Activated CD4-positive, alpha-beta T cell treated with anti-CD3 and anti-CD28 coated beads, Interleukin-2, amount 10 ng/mL, durations not matched to agents 7 days and 5 days (primary cell): ENCODE measurements around the gene ZNF516. TPM values are rescaled to one million over a fixed set of nuclear protein-coding genes. Genes with fewer than 3 reads are reported as not detected.
"Not testable (repeated sequence)": the region's sequence is repeated elsewhere in the genome, so short reads cannot be mapped to it uniquely, and the experiment has no call there.

Experiments used
- CTCF ChIA-PET: fragments of 350-600 bp; sonication (Branson Sonifier 250); formaldehyde crosslinking; loops from one replicate; lab custom pipeline; 2021; ENCODE audit warnings: antibody characterized with exemption; lab: Charles Lee
- POLR2A ChIA-PET: fragments of 350-600 bp; sonication (Branson Sonifier 250); formaldehyde crosslinking; loops from one replicate; lab custom pipeline; 2021; ENCODE audit warnings: antibody characterized with exemption; lab: Charles Lee
- DNase-seq: peaks from one replicate; pipeline ENCODE4 v3.0.0-alpha.2; 2020
- H3K27ac Mint-ChIP-seq: one replicate; pipeline ENCODE4 v1.8.0; 2021; ENCODE audit warnings: mild to moderate bottlenecking, moderate library complexity, mixed read lengths
- H3K27me3 Mint-ChIP-seq: one replicate; pipeline ENCODE4 v1.8.0; 2021; ENCODE audit warnings: mixed read lengths
- H3K36me3 Mint-ChIP-seq: one replicate; pipeline ENCODE4 v1.8.0; 2021; ENCODE audit warnings: low read depth, mixed read lengths
- H3K4me1 Mint-ChIP-seq: one replicate; pipeline ENCODE4 v1.8.0; 2021; ENCODE audit warnings: mixed read lengths
- H3K4me3 Mint-ChIP-seq: one replicate; pipeline ENCODE4 v1.8.0; 2021; ENCODE audit warnings: mild to moderate bottlenecking, moderate library complexity, mixed read lengths
- H3K9me3 Mint-ChIP-seq: one replicate; pipeline ENCODE4 v1.8.0; 2021; ENCODE audit warnings: mixed read lengths
- total RNA-seq, 2 experiments: library from RNA; stranded (reverse); gene quantifications; one replicate each; pipeline ENCODE4 v1.2.3, GENCODE V29; 2021

Gene ZNF516
- total RNA-seq, 2 experiments from 2014 or later = 3.9 to 4.1 TPM

DNA sequence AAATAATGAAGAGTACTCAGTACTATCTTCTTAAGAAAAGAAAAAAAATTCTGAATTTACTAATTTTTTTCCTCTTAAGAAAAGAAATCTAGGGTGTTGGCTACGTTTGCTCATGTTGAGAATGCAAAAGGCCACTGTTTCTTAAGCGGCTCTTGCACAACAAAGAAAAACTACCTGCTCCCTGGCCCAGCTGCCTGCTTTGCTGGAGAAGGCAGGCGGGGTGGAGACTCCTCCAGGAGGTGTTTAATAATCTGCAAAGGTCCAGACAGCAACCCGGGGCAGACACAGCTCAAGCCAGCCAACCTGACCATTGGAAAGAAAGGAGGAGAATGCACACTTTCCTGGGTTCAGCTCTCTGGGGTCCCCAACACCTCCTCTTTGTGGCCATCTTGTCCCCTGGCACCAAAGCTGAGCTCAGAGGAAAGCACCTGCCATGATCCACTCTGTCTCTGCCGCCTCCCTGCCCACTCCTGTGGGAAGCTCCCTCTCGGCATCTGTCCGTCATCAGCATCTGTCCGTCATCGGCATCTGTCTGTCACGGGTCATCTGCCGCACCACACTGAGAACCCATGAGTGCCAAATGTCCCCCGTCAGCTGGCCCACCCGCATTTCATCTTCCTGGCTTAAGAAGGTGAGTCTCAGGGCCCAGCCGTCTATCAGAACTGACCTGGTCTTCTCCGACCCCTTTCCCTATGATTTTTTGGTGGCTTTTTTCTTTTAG, 11.9 kb downstream of the ZNF516 start:
- no peaks in the 10 kb centered on the region for H3K9me3 Mint-ChIP-seq
- CTCF ChIA-PET = interaction anchor here (0.6 kb wide), 1 partner anchor 38 kb away, joined by 3 read pairs; no protein-coding TSS in a partner anchor
- no peak overlapping the region for H3K4me3 Mint-ChIP-seq
- POLR2A ChIA-PET = no interaction called here
- H3K4me1 Mint-ChIP-seq = no peaks in the 10 kb centered on the region
- no peaks in the 10 kb centered on the region for H3K36me3 Mint-ChIP-seq
- no peak for DNase-seq
- peaks cover 12% of the 10 kb centered on the region for H3K27me3 Mint-ChIP-seq
- no peak overlapping the region for H3K27ac Mint-ChIP-seq

DNA sequence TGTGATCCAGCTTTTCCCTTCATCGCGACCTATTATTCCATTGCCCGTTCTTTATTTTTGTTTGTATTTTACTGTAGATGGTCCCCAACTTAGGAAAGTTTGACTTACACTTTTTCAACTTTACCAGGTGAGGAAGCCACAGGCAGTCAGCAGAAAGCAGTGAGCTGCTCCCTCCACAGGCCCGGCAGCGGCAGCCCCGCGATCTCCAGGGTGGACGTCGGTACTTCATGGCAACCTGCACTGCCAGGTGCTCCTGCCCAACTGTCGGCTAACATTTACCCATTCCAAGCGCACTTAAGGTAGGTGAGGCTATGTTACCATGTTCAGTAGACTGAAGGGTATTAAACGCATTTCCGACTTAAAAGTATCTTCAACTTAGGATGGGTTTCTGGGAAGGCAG, 12.8 kb downstream of the ZNF516 start:
- peaks cover 10% of the 10 kb centered on the region for H3K27me3 Mint-ChIP-seq
- CTCF ChIA-PET = interaction anchor here (1.8 kb wide), 1 partner anchor 25 kb away, joined by 6 read pairs; no protein-coding TSS in a partner anchor
- no peak overlapping the region for H3K4me3 Mint-ChIP-seq
- peaks cover 5% of the 10 kb centered on the region for H3K4me1 Mint-ChIP-seq
- DNase-seq = no peak
- POLR2A ChIA-PET = no interaction called here
- H3K27ac Mint-ChIP-seq = no peak overlapping the region
- no peaks in the 10 kb centered on the region for H3K9me3 Mint-ChIP-seq
- H3K36me3 Mint-ChIP-seq = no peaks in the 10 kb centered on the region

DNA sequence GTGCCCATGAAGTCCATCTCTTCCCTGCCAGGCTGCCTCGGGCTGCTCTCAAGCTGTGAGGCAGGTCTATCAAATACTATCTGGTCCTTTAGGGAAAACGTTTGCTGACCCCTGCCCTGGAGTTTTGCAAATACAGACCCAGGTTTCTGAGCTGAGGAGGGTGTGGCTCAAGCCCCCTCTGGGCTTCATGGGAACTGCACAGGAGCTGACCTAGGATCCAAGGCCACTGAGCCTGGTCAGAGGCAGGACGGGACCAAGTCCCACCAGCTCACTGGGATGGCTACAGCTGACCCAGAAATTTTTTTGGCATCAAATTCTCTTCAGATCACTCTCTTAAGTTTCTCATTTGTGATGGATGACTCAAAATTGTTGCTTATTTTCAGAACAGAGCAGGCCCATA, 14.1 kb downstream of the ZNF516 start:
- Mint-ChIP-seq H3K4me3 (no peak overlapping the region), H3K9me3 (no peaks in the 10 kb centered on the region), H3K36me3 (no peaks in the 10 kb centered on the region), H3K4me1 (peaks cover 17% of the 10 kb centered on the region), H3K27me3 (peaks cover 8% of the 10 kb centered on the region), H3K27ac (no peak overlapping the region)
- no peak for DNase-seq
- CTCF ChIA-PET = interaction anchor here (1.8 kb wide), 1 partner anchor 24 kb away, joined by 6 read pairs; no protein-coding TSS in a partner anchor
- POLR2A ChIA-PET = no interaction called here

DNA sequence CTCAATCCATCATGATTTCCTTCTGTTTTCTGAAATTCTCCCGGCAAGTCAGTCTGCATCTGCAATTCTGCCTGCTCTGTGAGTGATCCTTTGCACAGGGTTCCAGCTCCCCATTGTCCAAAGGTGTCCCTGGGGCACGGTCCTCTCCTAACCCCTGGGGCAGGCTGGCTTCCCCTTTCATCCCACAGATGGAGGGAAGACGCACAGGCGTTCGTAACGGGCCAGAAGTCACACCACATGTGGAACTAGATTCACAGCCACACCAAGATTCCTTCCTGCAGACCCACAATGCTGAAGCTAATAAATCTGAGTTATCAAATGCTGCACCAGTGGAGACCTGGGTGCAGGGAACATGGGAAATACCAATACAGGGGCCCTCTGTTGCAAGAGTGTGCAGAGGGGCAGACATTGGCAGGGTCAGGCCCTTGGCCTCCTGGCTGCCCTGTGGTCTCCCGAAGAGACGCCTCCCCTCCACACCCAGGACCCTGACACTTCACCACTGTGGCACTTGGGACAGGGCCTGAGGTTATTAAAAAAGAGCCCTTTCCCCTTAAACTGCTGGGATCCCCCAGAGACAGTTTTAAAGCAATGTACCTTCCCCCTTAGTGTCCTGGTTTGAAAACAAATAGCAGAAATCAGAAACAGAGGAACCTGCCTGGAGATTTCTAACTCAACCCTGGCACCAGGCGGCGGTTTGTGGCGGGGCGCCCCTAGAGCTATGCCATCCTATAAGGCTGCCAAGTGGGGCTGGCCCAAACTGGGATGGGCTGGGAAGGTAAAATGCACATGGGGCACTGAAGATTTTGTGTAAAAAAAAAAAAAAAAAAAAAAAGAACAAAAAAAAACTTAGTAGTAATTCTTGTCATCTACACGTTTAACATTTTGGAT, 15.4 kb downstream of the ZNF516 start:
- Mint-ChIP-seq H3K27ac (no peak overlapping the region), H3K4me3 (no peak overlapping the region), H3K36me3 (no peaks in the 10 kb centered on the region), H3K9me3 (no peaks in the 10 kb centered on the region), H3K4me1 (peaks cover 20% of the 10 kb centered on the region), H3K27me3 (peaks cover 10% of the 10 kb centered on the region)
- ChIA-PET CTCF (interaction anchor here (0.6 kb wide), 1 partner anchor 13 kb away, joined by 3 read pairs; no protein-coding TSS in a partner anchor), POLR2A (no interaction called here)
- no peak for DNase-seq

DNA sequence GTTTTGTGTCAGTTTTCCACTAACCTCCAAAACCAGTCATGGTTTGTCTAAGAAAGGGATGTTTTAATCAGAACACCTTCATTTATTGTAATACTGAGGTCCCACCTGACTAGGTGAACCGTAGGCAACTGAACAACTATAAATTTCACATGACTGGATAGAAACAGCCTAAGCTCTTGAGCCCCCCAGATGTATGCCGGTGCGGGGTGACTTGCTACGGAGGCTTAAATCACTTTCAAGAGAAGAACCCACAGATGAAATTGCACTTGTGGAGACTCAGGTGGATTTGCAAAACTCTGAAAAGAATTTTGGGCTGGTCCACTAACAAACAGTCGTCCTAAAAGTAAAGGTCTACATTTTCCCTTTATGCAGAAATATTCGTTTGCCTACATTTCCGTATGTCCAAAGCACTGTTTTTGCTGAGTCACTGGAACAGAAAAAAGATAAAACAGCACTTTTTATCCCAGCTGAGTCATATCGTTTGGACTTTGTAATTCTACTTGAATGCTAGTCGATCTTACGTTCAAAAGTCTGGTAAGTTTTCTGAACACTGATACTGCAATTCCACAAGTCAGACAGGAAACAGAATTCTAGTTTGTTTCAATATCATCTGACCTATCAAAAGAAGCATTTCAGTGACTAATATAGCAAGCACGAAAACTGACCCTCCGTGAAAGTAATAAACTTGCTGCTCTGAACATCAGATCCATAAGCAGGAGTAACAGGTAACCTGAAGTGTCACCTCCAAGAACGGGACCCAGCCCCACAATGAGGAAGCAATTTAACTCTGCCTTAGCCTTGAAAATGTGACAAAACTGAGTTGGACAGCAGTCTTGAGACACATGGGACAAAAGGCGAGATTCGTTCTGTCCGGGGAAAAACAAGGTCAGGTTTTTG, 18.1 kb downstream of the ZNF516 start:
- H3K36me3 Mint-ChIP-seq = no peaks in the 10 kb centered on the region
- CTCF ChIA-PET = no interaction called here

DNA sequence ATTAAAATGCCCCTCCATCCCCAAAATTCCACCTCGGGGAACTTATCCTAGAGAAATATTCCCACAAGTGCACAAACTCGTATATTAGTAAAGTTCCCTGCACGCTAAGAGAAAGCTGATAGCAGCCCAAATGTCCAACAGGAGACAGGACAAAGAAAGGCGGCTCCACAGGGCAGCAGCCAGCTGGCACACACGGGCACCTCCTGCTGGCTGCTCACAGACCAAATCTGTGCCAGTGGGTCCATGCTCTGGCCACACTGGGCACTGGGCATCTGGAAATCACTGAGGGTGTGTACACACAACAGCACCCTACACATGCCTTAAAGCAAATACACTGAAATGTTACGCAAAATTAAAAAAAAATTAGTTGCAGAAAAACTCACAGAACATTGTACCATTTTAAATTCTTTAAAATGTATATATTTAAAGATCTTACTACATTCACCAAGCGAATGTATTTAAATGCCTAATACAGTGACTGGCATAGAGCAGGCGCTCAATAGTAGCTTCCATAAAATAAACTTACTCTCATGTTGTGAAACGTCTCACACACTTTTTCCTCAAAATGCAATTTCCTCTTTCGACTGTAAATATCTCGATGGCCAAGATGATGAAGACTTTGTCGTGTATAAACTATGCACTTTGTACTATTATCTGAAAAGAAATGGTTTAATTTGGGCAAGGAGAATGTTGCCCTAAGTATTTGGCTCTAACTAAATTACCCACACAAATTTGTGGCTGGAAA, 19.4 kb downstream of the ZNF516 start:
- peaks cover 24% of the 10 kb centered on the region for H3K4me1 Mint-ChIP-seq
- H3K9me3 Mint-ChIP-seq = no peaks in the 10 kb centered on the region
- POLR2A ChIA-PET = interaction anchor here (0.6 kb wide), 1 partner anchor 204 kb away, joined by 3 read pairs; no protein-coding TSS in a partner anchor
- no peak for DNase-seq
- peaks cover 13% of the 10 kb centered on the region for H3K27me3 Mint-ChIP-seq
- H3K4me3 Mint-ChIP-seq = no peak overlapping the region
- CTCF ChIA-PET = interaction anchor here (1.8 kb wide), 1 partner anchor 18 kb away, joined by 4 read pairs; no protein-coding TSS in a partner anchor
- H3K27ac Mint-ChIP-seq = no peak overlapping the region
- H3K36me3 Mint-ChIP-seq = no peaks in the 10 kb centered on the region

More for the DNA sequence above, 18.1 kb downstream of the ZNF516 start:
- Mint-ChIP-seq H3K27ac (no peak overlapping the region), H3K27me3 (peaks cover 13% of the 10 kb centered on the region), H3K4me3 (no peak overlapping the region), H3K9me3 (no peaks in the 10 kb centered on the region), H3K4me1 (peaks cover 24% of the 10 kb centered on the region)
- no peak for DNase-seq
- POLR2A ChIA-PET = no interaction called here

DNA sequence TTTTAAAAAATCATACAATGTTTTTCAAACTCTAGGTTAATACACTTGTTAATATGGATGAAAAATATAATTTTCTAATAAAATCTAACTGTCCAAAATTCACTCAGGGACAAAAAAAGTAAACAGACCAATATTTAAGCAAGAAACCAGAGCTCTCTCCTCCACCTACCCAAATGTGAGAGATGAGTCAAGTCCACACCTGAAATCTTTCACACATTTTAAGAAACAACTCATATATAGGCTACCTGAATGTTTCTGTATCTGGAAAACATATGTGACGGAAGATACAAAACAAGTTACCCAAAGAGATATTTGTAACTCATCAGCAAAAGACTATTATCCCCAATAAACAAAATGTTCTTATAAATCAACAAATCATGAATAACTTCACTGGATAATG, 20.2 kb downstream of the ZNF516 start:
- no peak for DNase-seq
- Mint-ChIP-seq H3K27me3 (peaks cover 13% of the 10 kb centered on the region), H3K36me3 (no peaks in the 10 kb centered on the region), H3K27ac (no peak overlapping the region), H3K4me1 (peaks cover 24% of the 10 kb centered on the region), H3K4me3 (no peak overlapping the region), H3K9me3 (no peaks in the 10 kb centered on the region)
- ChIA-PET CTCF (interaction anchor here (1.8 kb wide), 1 partner anchor 19 kb away, joined by 4 read pairs; no protein-coding TSS in a partner anchor), POLR2A (interaction anchor here (0.6 to 0.7 kb wide), 2 partner anchors 15 to 205 kb away, joined by 3 read pairs; no protein-coding TSS in a partner anchor)

DNA sequence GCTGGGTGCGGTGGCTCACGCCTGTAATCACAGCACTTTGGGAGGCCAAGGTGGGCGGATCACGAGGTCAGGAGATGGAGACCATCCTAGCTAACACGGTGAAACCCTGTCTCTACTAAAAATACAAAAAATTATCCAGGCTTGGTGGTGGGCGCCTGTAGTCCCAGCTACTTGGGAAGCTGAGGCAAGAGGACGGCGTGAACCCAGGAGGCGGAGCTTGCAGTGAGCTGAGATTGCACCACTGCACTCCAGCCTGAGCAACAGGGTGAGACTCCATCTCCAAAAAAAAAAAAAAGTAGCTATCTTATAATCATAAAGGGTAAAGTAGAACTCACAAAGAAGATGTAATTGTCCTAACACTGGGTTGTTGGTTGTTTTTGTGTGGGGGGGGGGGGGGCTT, 21.5 kb downstream of the ZNF516 start:
- peaks cover 30% of the 10 kb centered on the region for H3K4me1 Mint-ChIP-seq
- CTCF ChIA-PET, H3K36me3 Mint-ChIP-seq, H3K9me3 Mint-ChIP-seq, H3K27ac Mint-ChIP-seq, POLR2A ChIA-PET, DNase-seq, H3K4me3 Mint-ChIP-seq: not testable (repeated sequence)
- H3K27me3 Mint-ChIP-seq = peaks cover 13% of the 10 kb centered on the region

DNA sequence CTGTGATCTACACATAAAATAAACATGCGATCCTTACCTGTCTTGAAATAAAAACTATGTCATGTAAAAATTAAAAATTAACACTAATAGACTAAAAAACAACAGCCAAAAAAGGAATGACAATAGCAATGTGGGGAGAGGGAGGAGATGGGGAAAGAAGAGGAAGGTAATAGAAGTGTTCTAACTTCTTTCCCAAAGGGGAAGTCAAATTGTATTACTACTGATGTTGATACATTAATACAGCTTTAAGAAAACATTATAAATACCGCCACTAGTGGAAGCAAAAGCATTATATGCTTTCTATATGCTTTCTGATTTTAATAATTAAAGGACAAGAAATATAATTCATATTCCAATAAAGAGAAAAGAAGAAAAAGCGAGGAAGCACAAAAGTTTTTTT, 22.2 kb downstream of the ZNF516 start:
- no peaks in the 10 kb centered on the region for H3K9me3 Mint-ChIP-seq
- CTCF ChIA-PET = no interaction called here
- POLR2A ChIA-PET = no interaction called here

DNA sequence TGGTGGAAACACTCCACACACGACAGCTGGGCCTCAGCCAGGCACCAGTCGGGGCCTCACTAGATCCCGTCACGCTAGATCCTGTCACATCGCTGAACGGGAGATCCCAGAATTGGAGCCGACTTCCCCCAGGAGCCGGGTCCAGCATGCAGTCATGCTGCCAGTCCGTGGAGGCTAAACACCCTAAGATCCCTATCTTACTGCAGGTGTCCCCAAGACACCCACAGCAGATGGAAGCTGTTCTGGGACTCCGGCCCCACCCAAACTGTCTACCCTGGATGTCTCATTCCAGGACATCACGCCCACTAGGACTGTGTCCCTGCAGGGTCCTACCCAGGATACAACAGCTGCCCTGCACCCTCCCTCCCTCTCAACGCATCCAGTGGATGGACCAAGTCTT, 23.4 kb downstream of the ZNF516 start:
- no peaks in the 10 kb centered on the region for H3K36me3 Mint-ChIP-seq
- no peak overlapping the region for H3K4me3 Mint-ChIP-seq
- H3K27ac Mint-ChIP-seq = no peak overlapping the region
- H3K4me1 Mint-ChIP-seq = peaks cover 33% of the 10 kb centered on the region
- ChIA-PET CTCF (no interaction called here), POLR2A (no interaction called here)
- H3K9me3 Mint-ChIP-seq = no peaks in the 10 kb centered on the region
- peaks cover 8% of the 10 kb centered on the region for H3K27me3 Mint-ChIP-seq
- no peak for DNase-seq

More for the DNA sequence above, 22.2 kb downstream of the ZNF516 start:
- peaks cover 35% of the 10 kb centered on the region for H3K4me1 Mint-ChIP-seq
- DNase-seq = no peak
- no peaks in the 10 kb centered on the region for H3K36me3 Mint-ChIP-seq
- H3K27me3 Mint-ChIP-seq = peaks cover 11% of the 10 kb centered on the region
- H3K4me3 Mint-ChIP-seq = no peak overlapping the region
- no peak overlapping the region for H3K27ac Mint-ChIP-seq

DNA sequence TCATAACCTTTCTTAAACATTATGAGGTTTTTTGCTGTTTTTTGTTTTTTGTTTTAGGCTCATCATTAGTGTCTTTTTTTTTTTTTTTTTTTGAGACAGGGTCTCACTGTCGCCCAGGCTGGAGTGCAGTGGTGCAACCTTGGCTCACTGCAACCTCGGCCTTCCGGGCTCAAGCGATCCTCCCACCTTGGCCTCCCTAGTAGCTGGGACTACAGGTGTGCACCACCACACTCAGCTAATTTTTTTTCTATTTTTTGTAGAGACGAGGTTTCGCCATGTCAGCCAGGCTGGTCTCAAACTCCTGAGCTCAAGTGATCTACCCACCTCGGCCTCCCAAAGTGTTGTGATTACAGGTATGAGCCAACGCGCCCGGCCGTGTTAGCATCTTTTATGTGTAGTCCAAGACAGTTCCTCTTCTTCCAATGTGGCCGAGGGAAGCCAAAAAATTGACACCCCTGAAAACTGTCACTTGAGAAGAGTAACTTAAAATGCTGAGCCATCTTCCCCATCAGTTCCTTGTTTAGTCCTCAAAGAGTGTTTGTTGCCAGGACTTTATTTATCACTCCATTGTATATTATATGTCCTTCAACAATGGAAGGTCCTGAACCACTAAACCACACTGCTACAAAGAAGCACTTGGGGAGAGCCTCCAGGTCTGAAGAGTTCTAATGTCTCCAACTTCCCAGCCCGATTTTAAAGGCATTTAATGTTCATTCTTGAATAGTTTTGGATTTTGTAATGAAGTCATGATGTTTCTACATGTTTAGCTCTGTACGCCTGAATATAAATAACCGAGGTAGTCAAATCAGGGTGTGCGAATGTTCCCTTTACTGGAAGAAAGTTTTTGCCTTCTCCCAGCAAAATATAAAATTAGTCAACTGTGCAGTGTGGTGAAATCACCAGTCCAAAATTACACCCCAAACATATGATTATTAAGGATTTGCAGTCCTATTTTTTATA, 26.4 kb downstream of the ZNF516 start:
- ChIA-PET CTCF (no interaction called here), POLR2A (no interaction called here)
- no peaks in the 10 kb centered on the region for H3K27me3 Mint-ChIP-seq
- no peak overlapping the region for H3K27ac Mint-ChIP-seq
- no peaks in the 10 kb centered on the region for H3K36me3 Mint-ChIP-seq
- no peak for DNase-seq
- no peaks in the 10 kb centered on the region for H3K9me3 Mint-ChIP-seq
- peaks cover 22% of the 10 kb centered on the region for H3K4me1 Mint-ChIP-seq
- peak overlapping the region; percentile 60 for H3K4me3 Mint-ChIP-seq
